IPS DF 4.7 (cell line): ENCODE measurements around the gene FBXL17.

Experiments
- DNase-seq: peaks from one replicate; pipeline ENCODE4 v3.0.0-alpha.2; 2013; ENCODE audit warnings: low spot score; ENCODE audit errors: extremely low read depth

The FBXL17 gene

GRCh38 chr5:107957051-107957450, 424.8 kb downstream of the FBXL17 start:
- DNase-seq: no peak

GRCh38 chr5:107955321-107955720, 426.6 kb downstream of the FBXL17 start:
- DNase-seq: no peak

GRCh38 chr5:107954254-107954653, 427.6 kb downstream of the FBXL17 start:
- DNase-seq: no peak

GRCh38 chr5:107952450-107952849, 429.4 kb downstream of the FBXL17 start:
- DNase-seq: no peak

GRCh38 chr5:107951309-107951708, 430.6 kb downstream of the FBXL17 start:
- no peak for DNase-seq

GRCh38 chr5:107950776-107951175, 431.1 kb downstream of the FBXL17 start:
- DNase-seq: no peak

DNA sequence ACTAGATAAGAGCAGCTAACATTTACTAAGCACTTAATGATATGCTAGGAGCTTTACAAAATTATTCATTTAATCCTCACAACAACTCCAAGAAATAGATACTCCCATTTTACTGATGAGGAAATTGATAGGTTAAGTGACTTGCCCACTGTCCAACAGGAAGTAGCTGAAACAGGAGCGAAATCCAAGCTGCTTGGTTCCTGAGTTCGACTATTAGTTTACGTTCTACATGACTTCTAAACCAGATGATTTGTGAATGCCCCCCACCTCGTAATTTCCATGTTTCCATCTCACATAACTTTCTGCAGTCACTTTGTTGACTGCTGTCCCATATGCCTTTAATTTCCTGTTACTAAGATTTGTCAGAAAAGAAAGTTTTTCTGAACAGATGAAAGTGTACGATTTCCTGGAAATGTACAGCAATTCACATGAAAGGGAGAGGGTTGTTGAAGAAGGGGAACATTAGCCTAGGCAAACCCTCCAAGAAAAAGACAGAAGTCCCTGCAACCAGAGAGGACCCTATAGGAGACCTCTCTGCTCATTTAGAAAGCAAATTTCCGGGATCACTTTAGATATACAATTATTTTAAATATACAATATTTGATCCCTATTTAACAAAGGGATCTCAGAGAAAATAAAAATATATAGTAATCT, 432.1 kb downstream of the FBXL17 start:
- DNase-seq: no peak

GRCh38 chr5:107948377-107948776, 433.5 kb downstream of the FBXL17 start:
- DNase-seq: no peak

DNA sequence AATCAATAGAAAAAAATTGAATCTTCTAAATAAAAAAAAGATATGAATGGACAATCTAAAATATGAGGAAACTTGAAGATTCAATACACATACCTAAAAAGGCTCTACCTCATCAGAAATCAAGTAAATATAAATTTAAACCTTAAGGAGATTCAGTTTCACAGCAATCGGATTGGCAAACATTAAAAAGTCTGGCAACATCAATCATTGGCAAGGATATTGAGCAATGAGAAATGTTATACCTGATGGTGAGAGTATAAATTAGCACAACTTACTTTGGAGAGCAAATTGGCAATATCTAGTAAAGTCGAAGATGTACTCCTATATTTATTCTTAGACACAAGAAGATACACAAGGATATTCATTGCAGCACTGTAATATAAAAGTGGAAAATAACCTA, 436.8 kb downstream of the FBXL17 start:
- no peak for DNase-seq

GRCh38 chr5:107943923-107944322, 438.0 kb downstream of the FBXL17 start:
- no peak for DNase-seq

DNA sequence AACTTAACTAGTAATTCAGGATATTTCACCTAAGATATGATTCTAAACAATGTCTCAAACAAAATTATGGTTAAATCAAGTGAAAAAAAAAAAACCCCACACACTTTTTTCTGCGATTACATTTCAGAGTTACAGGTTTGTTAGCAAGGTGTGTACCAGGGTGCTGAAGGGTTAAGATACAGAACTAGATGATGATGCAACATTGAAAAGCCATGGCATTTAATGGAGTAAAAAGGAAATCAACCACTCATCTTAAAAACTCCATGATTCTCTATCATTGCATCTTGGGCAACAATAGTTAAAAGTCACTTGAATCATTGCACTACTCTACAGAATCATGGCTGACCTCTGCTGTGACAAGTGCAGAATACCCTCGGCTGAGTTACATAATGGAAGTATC, 440.9 kb downstream of the FBXL17 start:
- no peak for DNase-seq

DNA sequence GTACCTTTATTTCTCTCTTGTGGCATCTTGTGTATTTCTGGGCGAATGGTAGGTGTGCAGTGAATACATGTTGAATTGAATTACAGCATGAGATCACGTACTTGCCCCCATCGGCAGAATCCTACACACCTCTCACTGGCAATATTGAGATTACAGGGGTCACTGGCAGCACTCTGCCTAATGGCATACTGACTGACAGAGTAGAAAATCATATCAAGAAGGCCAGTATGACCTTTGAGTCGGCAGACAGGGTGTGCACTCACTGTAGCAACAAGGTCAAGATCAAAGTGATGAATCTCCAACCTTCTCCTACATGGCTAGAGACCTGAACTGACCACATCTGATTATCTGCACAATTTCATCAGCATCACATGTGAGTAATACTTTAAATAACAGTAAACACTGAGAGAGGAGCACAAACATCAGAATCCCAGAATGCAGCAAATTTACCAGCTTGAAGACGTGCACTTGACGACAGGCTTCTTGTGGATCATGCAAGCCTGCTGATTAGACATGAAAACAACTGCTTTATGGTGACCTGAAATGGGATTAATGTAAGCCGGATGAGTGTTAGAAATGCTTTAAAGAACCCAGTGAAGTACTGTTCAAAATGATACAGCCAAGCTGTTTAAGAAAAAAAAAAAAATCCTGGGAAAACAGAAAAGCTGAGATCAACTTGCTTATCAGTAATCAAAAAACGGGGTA, 444.1 kb downstream of the FBXL17 start:
- DNase-seq: no peak

DNA sequence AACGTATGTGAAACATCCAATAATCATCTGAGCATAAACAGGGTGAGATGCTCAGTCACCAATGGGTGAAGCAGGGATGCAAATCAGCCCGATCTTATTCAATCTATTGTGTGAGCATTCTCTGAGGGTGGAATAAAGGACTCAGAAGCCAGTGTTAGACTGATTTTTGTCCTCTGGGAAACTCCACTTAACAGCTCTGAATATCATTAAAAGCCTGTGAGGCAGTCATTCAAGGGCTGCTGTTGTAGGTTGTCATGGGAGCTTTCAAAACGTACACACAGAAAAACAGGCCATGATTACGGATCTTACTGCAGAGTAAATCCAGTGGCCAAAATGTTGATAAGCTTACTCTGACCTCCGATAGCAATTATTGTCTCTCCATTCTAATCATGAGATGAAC, 444.7 kb downstream of the FBXL17 start:
- DNase-seq: no peak

GRCh38 chr5:107936515-107936914, 445.4 kb downstream of the FBXL17 start:
- no peak for DNase-seq

DNA sequence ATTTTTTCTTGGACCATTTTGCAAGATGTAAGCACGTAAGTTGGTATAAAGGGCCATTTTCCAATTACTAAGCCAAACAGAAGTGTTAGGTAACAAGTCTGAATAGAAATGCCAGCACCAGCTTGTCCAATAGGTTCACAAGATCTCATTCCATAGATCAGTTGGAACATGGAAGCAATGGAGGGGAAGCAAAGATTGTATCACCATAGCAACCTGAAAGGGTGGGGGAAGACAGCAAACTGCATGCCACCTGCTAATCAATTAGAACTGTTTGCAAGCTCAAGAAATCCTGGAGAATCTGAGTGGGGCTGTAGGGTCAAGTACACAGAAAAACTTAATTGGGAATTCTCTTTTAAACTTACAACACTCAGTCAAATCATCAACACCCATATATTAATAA, 446.3 kb downstream of the FBXL17 start:
- no peak for DNase-seq

DNA sequence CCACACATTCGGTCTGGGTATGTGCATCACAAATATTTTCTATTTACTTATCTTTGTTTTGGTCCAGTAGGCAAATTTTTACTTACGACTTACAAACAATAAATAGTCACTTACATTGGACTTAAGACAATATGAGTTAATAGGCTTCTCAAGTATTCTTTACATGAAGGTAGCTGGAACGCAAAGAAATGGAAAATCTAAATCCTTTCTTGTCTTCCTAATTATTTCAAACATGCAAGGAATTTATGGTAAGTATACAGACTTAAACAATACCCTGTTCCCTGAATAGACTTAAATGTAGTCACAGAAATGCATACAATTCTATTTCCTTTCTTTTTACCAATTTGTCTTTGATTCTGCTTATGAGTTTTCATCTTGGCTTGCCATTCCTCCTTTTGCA, 448.6 kb downstream of the FBXL17 start:
- no peak for DNase-seq

DNA sequence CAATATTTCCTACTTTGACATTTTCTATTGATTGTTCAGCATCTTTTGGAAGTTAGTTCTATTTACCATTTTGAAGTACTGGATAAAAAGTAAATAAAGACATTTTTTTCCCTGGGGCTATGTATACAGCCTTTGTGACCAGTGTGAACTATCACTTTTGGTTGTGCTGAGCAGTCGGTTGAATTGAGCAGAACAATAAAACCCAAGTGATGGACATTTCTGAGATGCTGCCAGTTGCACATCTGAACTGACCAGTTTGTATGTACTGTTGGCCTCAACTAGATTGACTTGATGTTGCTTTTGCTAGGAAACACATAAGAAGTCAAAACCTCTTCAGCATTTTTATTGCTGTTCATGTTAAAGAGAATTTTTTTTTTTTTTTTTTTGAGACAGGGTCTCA, 451.0 kb downstream of the FBXL17 start:
- no peak for DNase-seq

GRCh38 chr5:107930092-107930491, 451.8 kb downstream of the FBXL17 start:
- DNase-seq: no peak

DNA sequence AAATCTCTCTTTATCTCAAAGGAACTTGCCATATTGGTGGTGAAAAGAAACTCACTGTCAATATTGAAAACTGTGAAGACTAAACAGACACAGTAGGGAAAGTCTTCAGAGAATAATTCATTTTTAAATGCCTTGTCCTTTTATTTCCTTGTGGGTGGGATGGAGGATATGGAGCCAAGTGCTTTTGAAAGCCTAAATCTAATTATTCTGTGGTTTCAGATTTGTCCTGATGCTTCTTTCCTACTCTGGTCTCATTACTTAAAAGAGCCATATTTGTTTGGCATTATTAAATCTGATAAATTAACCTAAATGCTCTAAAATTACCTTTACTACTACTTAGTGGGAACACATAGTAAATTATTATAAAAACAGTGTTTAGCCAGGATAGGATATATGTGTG, 452.8 kb downstream of the FBXL17 start:
- DNase-seq: no peak

DNA sequence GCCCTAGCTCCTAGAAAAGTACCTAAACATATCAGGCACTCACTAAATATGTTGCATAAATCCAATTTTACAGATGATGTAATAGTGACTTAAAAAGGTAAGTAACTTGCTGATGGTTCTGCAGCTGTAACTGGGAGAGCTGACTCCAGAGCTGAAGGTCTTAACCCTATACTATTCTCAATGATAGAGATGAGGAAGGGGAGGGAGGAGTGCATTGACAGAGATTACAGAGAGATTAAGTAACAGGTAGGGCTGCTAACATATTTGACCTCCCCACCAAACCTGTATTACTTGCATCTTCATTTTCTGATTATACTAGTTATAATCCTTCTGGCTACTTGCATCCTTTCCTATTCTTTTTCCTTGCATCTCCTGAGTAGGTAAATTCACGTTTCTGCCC, 455.8 kb downstream of the FBXL17 start:
- DNase-seq: no peak

DNA sequence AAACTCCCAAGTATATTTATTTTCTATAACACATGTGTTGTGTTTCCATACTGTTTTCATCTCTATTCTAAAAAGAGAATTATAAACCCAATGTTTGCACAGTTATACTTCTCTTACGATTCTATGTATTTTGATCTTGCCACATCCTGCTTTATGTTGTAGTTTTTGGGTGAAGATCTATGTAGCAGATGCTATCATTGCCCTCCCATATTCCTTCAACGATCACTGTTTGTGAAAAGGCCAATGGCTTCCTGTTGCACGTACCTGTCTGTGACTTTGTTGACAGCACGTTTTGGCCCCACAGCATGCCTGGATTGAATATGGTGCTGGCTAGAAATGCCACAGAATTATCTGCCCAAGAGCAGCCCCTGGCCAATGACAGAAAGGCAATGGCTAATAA, 456.7 kb downstream of the FBXL17 start:
- DNase-seq: no peak

DNA sequence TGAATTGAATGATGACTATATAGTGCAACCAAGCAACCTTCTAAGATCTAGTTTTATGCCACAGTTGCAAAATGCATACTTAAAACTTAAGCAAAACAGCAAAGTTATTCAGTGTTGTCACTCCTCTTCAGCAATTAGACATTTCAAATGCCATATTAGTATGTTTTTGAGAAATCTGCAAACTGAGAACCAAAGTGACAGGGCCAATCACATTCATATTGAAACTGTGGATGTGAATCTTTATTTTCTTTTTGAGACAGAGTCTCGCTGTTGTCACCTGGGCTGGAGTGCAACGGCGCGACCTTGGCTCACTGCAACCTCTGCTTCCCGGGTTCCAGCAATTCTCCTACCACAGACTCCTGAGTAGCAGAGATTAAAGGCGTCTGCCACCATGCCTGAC, 461.9 kb downstream of the FBXL17 start:
- DNase-seq: no peak

DNA sequence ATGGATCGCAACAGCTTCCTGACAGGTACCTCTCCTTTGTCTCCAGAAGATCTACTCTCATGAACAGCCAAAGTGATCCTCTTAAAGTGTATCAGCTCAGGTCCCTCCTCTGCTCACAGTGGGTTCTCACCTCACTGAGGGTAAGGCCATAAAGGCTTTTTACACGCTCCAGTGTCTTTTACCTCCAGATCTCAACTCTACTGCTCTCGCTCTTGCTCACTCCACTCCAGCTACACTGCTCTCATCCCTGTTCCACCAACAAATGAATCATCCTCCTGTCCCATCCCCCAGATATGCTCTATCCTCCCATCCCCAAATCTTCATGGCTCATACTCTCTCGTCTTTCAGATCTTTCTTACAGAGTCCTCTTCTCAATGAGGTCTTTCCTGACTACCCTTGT, 462.5 kb downstream of the FBXL17 start:
- DNase-seq: no peak
